ENCODE measurements around the gene CACNA2D1. TPM values are rescaled to one million over a fixed set of nuclear protein-coding genes. Genes with fewer than 3 reads are reported as not detected.

The CACNA2D1 gene
- total RNA-seq, 1 experiment from 2014 or later = 0.27 TPM

DNA sequence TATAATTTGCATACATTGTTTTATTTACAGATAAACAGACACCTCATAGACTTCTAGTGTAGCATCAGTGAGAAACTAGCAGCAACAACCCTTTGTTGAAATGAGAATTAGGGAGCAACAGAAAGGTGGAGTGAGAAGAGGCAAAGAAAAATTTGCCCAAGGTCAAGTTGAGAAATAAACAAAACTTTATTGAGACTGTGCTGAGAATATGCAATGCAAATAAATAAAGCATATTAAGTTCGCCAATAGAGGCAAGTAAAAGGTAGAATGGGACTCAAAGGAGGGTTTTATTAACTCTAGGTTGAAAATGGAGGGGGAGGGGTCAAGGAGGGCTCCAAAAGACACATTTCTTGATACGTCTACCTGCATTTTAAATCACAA lies 49.7 kb downstream of the CACNA2D1 start:
- no peak for ATAC-seq
- intact Hi-C loops (cut with micrococcal nuclease) = no loop called here
- H3K36me3 ChIP-seq (ENCODE audit: control insufficient read depth in 1 of 2, insufficient read depth in 2 of 2, low read length in 2 of 2) = no peaks in the 10 kb centered on the region
- BruUV-seq (replicated peaks) = no TSS peak
- no peaks in the 10 kb centered on the region for H3K4me1 ChIP-seq (ENCODE audit: control insufficient read depth in 1 of 2, insufficient read depth in 2 of 2, low read length in 2 of 2)
- no peaks in the 10 kb centered on the region for H3K9me2 ChIP-seq (ENCODE audit: insufficient read depth)
- no peak for DNase-seq (ENCODE audit: low read depth, low spot score)
- H4K20me1 ChIP-seq (ENCODE audit: insufficient read depth) = no peaks in the 10 kb centered on the region; the same call in 1 of the 2 replicates
- no peak overlapping the region for H3K4me2 ChIP-seq (ENCODE audit: low read length)
- RAD21 ChIA-PET (ENCODE audit: low non-redundant PET in 1 of 2, low total read pairs in 2 of 2, uncharacterized antibody in 2 of 2, unreplicated experiment in 2 of 2) = no interaction called here
- H2AFZ ChIP-seq (ENCODE audit: low read depth, low read length, poor library complexity, severe bottlenecking) = no peak overlapping the region
- no peaks in the 10 kb centered on the region for H3K27me3 ChIP-seq (ENCODE audit: insufficient read depth, low read length)
- H3K9me3 ChIP-seq (ENCODE audit: control insufficient read depth in 1 of 2, insufficient read depth in 1 of 2, low read depth in 1 of 2, low read length in 2 of 2) = no peaks in the 10 kb centered on the region
- no peak overlapping the region for H3K9ac ChIP-seq (ENCODE audit: low read length)
- POLR2A ChIA-PET = no interaction called here
- CTCF ChIA-PET = no interaction called here
- no peaks in the 10 kb centered on the region for H3K79me2 ChIP-seq (ENCODE audit: insufficient read depth, low read length)
- no peak overlapping the region for H3K4me3 ChIP-seq (replicated peaks in 1 of 2; ENCODE audit: low read depth in 1 of 2, low read length in 2 of 2)
- H3K27ac ChIP-seq (ENCODE audit: low read depth, low read length) = no peak overlapping the region
- no peak for TF ChIP-seq POLR2A (IDR thresholded peaks at IDR 0.05; ENCODE audit: borderline replicate concordance, extremely low read depth, insufficient read depth, insufficient read length)
- no peak for TF ChIP-seq CEBPB (IDR thresholded peaks at IDR 0.05; ENCODE audit: low read depth)
- TF ChIP-seq, protein P1, sequence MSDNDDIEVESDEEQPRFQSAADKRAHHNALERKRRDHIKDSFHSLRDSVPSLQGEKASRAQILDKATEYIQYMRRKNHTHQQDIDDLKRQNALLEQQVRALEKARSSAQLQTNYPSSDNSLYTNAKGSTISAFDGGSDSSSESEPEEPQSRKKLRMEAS (IDR thresholded peaks at IDR 0.05) = no peak
- TF ChIP-seq ZNF274 (IDR thresholded peaks at IDR 0.05; ENCODE audit: low read depth, low read length) = no peak
- TF ChIP-seq SP1 (IDR thresholded peaks at IDR 0.05; ENCODE audit: low read depth) = no peak
- no peak for TF ChIP-seq ELF1 (IDR thresholded peaks at IDR 0.05; ENCODE audit: borderline replicate concordance, low read depth)
- TF ChIP-seq, protein P2, sequence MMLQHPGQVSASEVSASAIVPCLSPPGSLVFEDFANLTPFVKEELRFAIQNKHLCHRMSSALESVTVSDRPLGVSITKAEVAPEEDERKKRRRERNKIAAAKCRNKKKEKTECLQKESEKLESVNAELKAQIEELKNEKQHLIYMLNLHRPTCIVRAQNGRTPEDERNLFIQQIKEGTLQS (IDR thresholded peaks at IDR 0.05) = no peak
- no peak for TF ChIP-seq SRF (IDR thresholded peaks at IDR 0.05; ENCODE audit: low read depth)
- no peak for TF ChIP-seq SIN3A (IDR thresholded peaks at IDR 0.05; ENCODE audit: low read depth)
- no peak for TF ChIP-seq EZH2 (IDR thresholded peaks at IDR 0.05)
- no peak for TF ChIP-seq YY1 (IDR thresholded peaks at IDR 0.05; ENCODE audit: extremely low read depth, insufficient replicate concordance, low read depth, low read length)
- TF ChIP-seq EZH2phosphoT487 (IDR thresholded peaks at IDR 0.05; ENCODE audit: borderline replicate concordance) = no peak
- no peak for TF ChIP-seq TCF7L2 (IDR thresholded peaks at IDR 0.05; ENCODE audit: borderline replicate concordance, extremely low read depth, insufficient read depth, insufficient read length)

All from HCT116 (cell line).